ENCODE results near the gene URI1. TPM values are rescaled to one million over a fixed set of nuclear protein-coding genes. Genes with fewer than 3 reads are reported as not detected.
"Not testable (repeated sequence)": the region's sequence is repeated elsewhere in the genome, so short reads cannot be mapped to it uniquely, and the experiment has no call there.

URI1 gene
- total RNA-seq, 2 donors from 2014 or later: 38.2 to 60.7 TPM

DNA sequence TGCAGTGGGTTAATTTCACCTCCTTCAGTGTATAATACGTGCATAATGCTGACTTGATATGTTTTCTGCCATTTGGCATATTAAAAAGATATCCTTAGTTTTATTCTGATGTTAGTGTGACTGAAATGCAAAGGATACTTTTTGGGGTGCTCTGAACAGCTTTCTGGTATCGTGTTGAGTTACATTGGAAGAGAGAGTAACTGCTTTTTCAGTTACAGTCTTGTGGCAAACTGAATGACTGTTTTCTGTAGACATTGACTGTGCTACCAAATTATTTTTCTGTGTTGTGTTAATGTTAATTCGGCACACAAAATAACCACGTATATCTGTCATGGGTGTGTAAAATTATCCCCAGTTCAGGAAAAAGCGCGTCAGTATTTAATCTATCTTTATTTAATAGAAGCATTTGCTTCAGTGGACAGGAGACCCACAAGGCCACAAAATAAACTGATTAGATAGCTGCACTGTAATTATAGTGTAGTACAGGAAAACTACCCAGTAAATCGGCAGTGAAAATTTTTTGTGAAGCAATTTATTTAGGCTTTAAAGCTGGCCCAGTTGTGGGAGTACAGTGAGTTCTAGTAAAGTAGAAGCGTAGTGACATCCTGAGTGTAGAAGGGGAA is 2.5 kb downstream of the URI1 start:
- no peak overlapping the region for H3K27ac ChIP-seq
- peaks cover 30% of the 10 kb centered on the region for H3K4me1 ChIP-seq
- intact Hi-C loops (cut with DNase I): no loop called here
- TF ChIP-seq, protein P1, sequence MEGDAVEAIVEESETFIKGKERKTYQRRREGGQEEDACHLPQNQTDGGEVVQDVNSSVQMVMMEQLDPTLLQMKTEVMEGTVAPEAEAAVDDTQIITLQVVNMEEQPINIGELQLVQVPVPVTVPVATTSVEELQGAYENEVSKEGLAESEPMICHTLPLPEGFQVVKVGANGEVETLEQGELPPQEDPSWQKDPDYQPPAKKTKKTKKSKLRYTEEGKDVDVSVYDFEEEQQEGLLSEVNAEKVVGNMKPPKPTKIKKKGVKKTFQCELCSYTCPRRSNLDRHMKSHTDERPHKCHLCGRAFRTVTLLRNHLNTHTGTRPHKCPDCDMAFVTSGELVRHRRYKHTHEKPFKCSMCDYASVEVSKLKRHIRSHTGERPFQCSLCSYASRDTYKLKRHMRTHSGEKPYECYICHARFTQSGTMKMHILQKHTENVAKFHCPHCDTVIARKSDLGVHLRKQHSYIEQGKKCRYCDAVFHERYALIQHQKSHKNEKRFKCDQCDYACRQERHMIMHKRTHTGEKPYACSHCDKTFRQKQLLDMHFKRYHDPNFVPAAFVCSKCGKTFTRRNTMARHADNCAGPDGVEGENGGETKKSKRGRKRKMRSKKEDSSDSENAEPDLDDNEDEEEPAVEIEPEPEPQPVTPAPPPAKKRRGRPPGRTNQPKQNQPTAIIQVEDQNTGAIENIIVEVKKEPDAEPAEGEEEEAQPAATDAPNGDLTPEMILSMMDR (IDR thresholded peaks at IDR 0.05): no peak
- no peak for TF ChIP-seq POLR2A (IDR thresholded peaks at IDR 0.05)
- DNase-seq (no peak), ATAC-seq (no peak)
- no peaks in the 10 kb centered on the region for H3K9me3 ChIP-seq
- no peaks in the 10 kb centered on the region for H3K27me3 ChIP-seq
- H3K4me3 ChIP-seq: no peak overlapping the region
- no peaks in the 10 kb centered on the region for H3K36me3 ChIP-seq (replicated peaks in 1 of 2; ENCODE audit: insufficient read depth in 1 of 2, low read depth in 2 of 2)
- WGBS, 2 donors: 29 to 31% methylated on average over 8 of the region's 8 CpGs

DNA sequence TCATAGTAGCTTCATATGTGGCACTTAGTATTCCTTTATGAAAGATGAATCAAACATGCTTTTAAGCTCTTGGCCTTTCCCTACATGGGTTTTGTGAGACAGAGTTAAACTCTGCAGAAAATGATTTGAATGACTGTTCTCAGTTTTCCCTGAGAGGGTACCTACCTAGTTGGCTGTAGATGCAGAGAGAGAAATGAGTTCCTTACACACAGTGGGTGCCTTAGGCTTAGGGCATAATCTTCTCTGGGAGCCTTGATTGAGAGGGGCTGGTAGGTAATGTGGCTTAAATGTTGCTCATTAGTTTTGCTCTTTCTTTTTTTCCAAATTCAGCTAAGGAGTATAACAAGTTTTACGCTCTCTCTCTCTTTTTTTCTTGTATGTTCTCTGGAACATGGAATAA is 3.0 kb downstream of the URI1 start:
- H3K27ac ChIP-seq: no peak overlapping the region
- 87 to 91% methylated on average over 1 of the region's 1 CpG for WGBS, 2 donors

DNA sequence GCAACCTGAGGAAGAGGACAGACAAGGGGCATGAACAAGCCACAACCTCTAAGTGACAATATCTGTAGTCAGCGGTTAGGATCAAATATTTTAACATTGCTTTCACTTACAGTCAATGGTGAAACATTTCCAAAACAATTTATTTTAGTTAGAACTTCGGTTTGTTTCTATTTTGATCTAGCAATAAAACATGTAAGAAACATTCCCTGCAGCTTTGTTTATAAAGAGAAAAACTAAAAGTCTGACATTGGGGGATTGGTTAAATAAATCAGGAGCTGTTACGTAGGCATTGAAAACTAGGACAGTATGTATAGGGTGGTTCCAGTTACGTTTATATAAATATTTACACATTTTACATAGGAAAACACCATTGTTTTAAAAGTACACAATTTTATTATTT is 3.4 kb downstream of the URI1 start:
- intact Hi-C loops (cut with DNase I): no loop called here
- H3K9me3 ChIP-seq: no peaks in the 10 kb centered on the region
- 51 to 53% methylated on average over 4 of the region's 4 CpGs for WGBS, 2 donors
- no peaks in the 10 kb centered on the region for H3K27me3 ChIP-seq
- H3K36me3 ChIP-seq (replicated peaks in 1 of 2; ENCODE audit: insufficient read depth in 1 of 2, low read depth in 2 of 2): no peaks in the 10 kb centered on the region
- TF ChIP-seq, protein P1 (IDR thresholded peaks at IDR 0.05): no peak
- TF ChIP-seq POLR2A (IDR thresholded peaks at IDR 0.05): no peak
- no peak for ATAC-seq
- H3K4me1 ChIP-seq: peaks cover 30% of the 10 kb centered on the region
- H3K4me3 ChIP-seq: no peak overlapping the region
- no peak overlapping the region for H3K27ac ChIP-seq
- DNase-seq: no peak

More for the DNA sequence above, 3.0 kb downstream of the URI1 start:
- no peaks in the 10 kb centered on the region for H3K27me3 ChIP-seq
- H3K9me3 ChIP-seq: no peaks in the 10 kb centered on the region
- intact Hi-C loops (cut with DNase I): no loop called here
- H3K4me1 ChIP-seq: peaks cover 30% of the 10 kb centered on the region
- H3K36me3 ChIP-seq (replicated peaks in 1 of 2; ENCODE audit: insufficient read depth in 1 of 2, low read depth in 2 of 2): no peaks in the 10 kb centered on the region
- DNase-seq: no peak
- H3K4me3 ChIP-seq: no peak overlapping the region
- no peak for ATAC-seq
- no peak for TF ChIP-seq POLR2A (IDR thresholded peaks at IDR 0.05)
- TF ChIP-seq, protein P1 (IDR thresholded peaks at IDR 0.05): no peak

DNA sequence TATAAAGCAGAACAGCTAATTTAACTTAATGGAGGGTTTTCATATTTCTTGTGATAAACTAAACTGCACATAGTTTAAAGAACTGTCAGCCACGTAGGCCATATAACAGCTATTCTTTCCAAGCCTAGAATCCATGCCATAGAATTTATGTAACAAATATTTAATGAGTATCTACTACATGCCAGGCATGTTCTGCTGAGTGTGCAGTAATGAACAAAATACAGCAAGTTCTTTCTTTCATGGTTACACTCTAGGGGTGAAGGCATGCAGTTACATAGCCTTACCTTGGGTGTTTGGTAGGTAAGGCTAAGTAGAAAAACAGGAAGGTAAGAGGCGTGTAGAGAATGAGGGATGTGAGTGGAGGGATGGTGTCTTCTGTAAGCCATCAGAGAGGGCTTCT is 4.6 kb downstream of the URI1 start:
- H3K4me1 ChIP-seq: peaks cover 28% of the 10 kb centered on the region
- intact Hi-C loops (cut with DNase I): no loop called here
- no peaks in the 10 kb centered on the region for H3K9me3 ChIP-seq
- 92 to 97% methylated on average over 2 of the region's 2 CpGs for WGBS, 2 donors
- ATAC-seq (no peak), DNase-seq (no peak)
- H3K4me3 ChIP-seq: no peak overlapping the region
- no peaks in the 10 kb centered on the region for H3K36me3 ChIP-seq (replicated peaks in 1 of 2; ENCODE audit: insufficient read depth in 1 of 2, low read depth in 2 of 2)
- TF ChIP-seq, protein P1 (IDR thresholded peaks at IDR 0.05): no peak
- TF ChIP-seq POLR2A (IDR thresholded peaks at IDR 0.05): no peak
- H3K27ac ChIP-seq: no peak overlapping the region
- H3K27me3 ChIP-seq: no peaks in the 10 kb centered on the region

DNA sequence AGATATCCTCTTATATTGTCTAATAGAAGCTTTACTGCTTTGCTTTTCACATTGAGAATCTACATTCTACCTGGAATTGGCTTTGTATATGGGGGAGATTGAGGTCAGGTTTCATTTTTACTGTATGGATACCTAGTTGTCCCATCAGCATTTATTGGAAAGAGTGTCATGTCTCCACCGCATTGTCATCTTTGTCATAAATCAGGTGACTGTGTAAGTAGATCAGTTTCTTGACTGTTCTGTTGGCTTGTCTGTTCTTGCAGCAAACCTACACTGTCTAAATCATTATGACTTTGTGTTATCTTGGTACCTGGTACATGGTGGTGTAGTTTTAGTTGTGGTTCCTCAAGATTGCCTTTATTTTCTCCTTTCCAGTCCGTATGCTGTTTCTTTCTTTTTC is 5.8 kb downstream of the URI1 start:
- no peaks in the 10 kb centered on the region for H3K27me3 ChIP-seq
- intact Hi-C loops (cut with DNase I): no loop called here
- no peak for TF ChIP-seq POLR2A (IDR thresholded peaks at IDR 0.05)
- TF ChIP-seq, protein P1 (IDR thresholded peaks at IDR 0.05): no peak
- H3K4me3 ChIP-seq: no peak overlapping the region
- H3K36me3 ChIP-seq (replicated peaks in 1 of 2; ENCODE audit: insufficient read depth in 1 of 2, low read depth in 2 of 2): no peaks in the 10 kb centered on the region
- ATAC-seq: no peak
- WGBS, 2 donors: 83 to 92% methylated on average over 2 of the region's 2 CpGs
- no peaks in the 10 kb centered on the region for H3K9me3 ChIP-seq
- no peak for DNase-seq
- no peak overlapping the region for H3K27ac ChIP-seq
- peaks cover 25% of the 10 kb centered on the region for H3K4me1 ChIP-seq

DNA sequence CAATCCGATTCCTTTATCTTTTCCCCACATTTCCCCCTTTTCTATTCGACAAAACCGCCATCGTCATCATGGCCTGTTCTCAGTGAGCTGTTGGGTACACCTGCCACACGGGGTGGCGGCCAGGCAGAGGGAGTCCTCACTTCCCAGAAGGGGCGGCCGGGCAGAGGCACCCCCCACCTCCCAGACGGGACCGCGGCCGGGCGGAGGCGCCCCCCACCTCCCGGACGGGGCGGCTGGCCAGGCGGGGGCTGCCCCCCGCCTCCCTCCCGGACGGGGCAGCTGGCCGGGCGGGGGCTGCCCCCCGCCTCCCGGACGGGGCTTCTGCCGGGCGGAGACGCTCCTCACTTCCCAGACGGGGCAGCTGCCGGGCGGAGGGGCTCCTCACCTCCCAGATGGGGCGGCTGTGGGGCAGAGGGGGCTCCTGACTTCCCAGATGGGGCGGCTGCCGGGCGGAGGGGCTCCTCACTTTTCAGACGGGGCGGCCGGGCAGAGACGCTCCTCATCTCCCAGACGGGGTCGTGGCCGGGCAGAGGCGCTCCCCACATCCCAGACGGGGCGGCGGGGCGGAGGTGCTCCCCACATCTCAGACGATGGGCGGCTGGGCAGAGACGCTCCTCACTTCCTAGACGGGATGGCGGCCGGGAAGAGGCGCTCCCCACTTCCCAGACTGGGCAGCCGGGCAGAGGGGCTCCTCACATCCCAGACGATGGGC is 6.9 kb downstream of the URI1 start:
- intact Hi-C loops (cut with DNase I); H3K9me3 ChIP-seq: not testable (repeated sequence)

More for the DNA sequence above, 6.9 kb downstream of the URI1 start:
- DNase-seq; H3K27me3 ChIP-seq; H3K4me3 ChIP-seq; H3K27ac ChIP-seq; ATAC-seq; H3K36me3 ChIP-seq (replicated peaks in 1 of 2; ENCODE audit: insufficient read depth in 1 of 2, low read depth in 2 of 2): not testable (repeated sequence)
- WGBS, 2 donors: 90 to 97% methylated on average over 14 to 27 of the region's 57 CpGs
- H3K4me1 ChIP-seq: peaks cover 20% of the 10 kb centered on the region

All from body of pancreas (tissue), 4 donors.